Neural cell (in vitro differentiated cells): ENCODE data around the gene IDE. TPM values are rescaled to one million over a fixed set of nuclear protein-coding genes. Genes with fewer than 3 reads are reported as not detected.
A peak's percentile ranks its signal among the peaks of the same experiment; 100 is the strongest.

ENCODE experiments used
- H2AFZ ChIP-seq: fragments of 200-600, 300-800 bp; sonication (generic), shearing (Covaris generic); 2 replicates; pipeline ENCODE4 v1.6.0; 2014; ENCODE audit warnings: low read depth, mild to moderate bottlenecking, antibody characterized with exemption, low read length, moderate library complexity
- H3F3A ChIP-seq: fragments of 200-600 bp; shearing (Covaris generic); 2 replicates; pipeline ENCODE4 v1.6.1; 2016; ENCODE audit warnings: mild to moderate bottlenecking, moderate library complexity, mixed read lengths, antibody characterized with exemption, low read length; ENCODE audit not compliant: insufficient read depth, poor library complexity, severe bottlenecking
- H3K27ac ChIP-seq: fragments of 200-600, 300-800 bp; sonication (generic), shearing (Covaris generic); 2 replicates; pipeline ENCODE4 v1.5.1; 2014; ENCODE audit warnings: mild to moderate bottlenecking, low read length, moderate library complexity
- H3K27me3 ChIP-seq: fragments of 300-800, 200-600 bp; sonication (generic), shearing (Covaris generic); 2 replicates; pipeline ENCODE4 v1.6.0; 2014; ENCODE audit warnings: mild to moderate bottlenecking, low read depth, low read length, moderate library complexity; ENCODE audit not compliant: insufficient read depth
- H3K36me3 ChIP-seq: fragments of 300-800, 200-600 bp; sonication (generic), shearing (Covaris generic); 2 replicates; pipeline ENCODE4 v1.5.1; 2014; ENCODE audit warnings: mild to moderate bottlenecking, antibody characterized with exemption, low read length, moderate library complexity; ENCODE audit not compliant: insufficient read depth
- H3K4me2 ChIP-seq: fragments of 300-800, 200-600 bp; sonication (generic), shearing (Covaris generic); 2 replicates; pipeline ENCODE4 v1.6.0; 2014; ENCODE audit warnings: mild to moderate bottlenecking, low read length
- H3K4me3 ChIP-seq: fragments of 300-800, 200-600 bp; sonication (generic), shearing (Covaris generic); 2 replicates; pipeline ENCODE4 v1.5.1; 2014; ENCODE audit warnings: mild to moderate bottlenecking, low read length, moderate library complexity
- H3K79me2 ChIP-seq: fragments of 200-600 bp; shearing (Covaris generic); replicated peaks from 2 replicates; pipeline ENCODE4 v1.6.0; 2014; ENCODE audit warnings: mild to moderate bottlenecking, low read length, moderate library complexity; ENCODE audit not compliant: insufficient read depth
- H3K9ac ChIP-seq: fragments of 300-800, 200-600 bp; sonication (generic), shearing (Covaris generic); 2 replicates; pipeline ENCODE4 v1.6.1; 2016; ENCODE audit warnings: mild to moderate bottlenecking, low read length, mixed read lengths
- H3K9me2 ChIP-seq: fragments of 200-600 bp; shearing (Covaris generic); 2 replicates; pipeline ENCODE4 v1.6.1; 2016; ENCODE audit warnings: mild to moderate bottlenecking, low read length, mixed read lengths; ENCODE audit not compliant: insufficient read depth
- H3K9me3 ChIP-seq: fragments of 200-600, 300-800 bp; sonication (generic), shearing (Covaris generic); 2 replicates; pipeline ENCODE4 v1.6.1; 2016; ENCODE audit warnings: mild to moderate bottlenecking, mixed run types, low read length, moderate library complexity, mixed read lengths
- H4K20me1 ChIP-seq: fragments of 200-600 bp; shearing (Covaris generic); 2 replicates; pipeline ENCODE4 v1.6.1; 2016; ENCODE audit warnings: mild to moderate bottlenecking, mixed run types; ENCODE audit not compliant: insufficient read depth
- CTCF ChIP-seq: fragments of 450-650 bp; IDR thresholded peaks from 2 replicates; pipeline ENCODE4 v1.5.1; 2014; ENCODE audit warnings: antibody characterized with exemption, mild to moderate bottlenecking, moderate library complexity; ENCODE audit not compliant: poor library complexity, severe bottlenecking
- EP300 ChIP-seq: fragments of 450-650 bp; conservative IDR thresholded peaks from 2 replicates; pipeline ENCODE4 v1.6.1; 2014; ENCODE audit warnings: antibody characterized with exemption, mild to moderate bottlenecking, moderate library complexity; ENCODE audit not compliant: poor library complexity, severe bottlenecking
- EZH2 ChIP-seq: fragments of 200-600, 300-800 bp; shearing (Covaris generic), sonication (generic); IDR thresholded peaks from 2 replicates; pipeline ENCODE4 v1.6.1; 2014; ENCODE audit warnings: antibody characterized with exemption, low read length, borderline replicate concordance, mild to moderate bottlenecking; ENCODE audit not compliant: insufficient read depth, poor library complexity, severe bottlenecking
- MXI1 ChIP-seq: fragments of 450-650 bp; conservative IDR thresholded peaks from 2 replicates; pipeline ENCODE4 v1.6.1; 2014; ENCODE audit warnings: antibody characterized with exemption, mild to moderate bottlenecking; ENCODE audit not compliant: poor library complexity, severe bottlenecking
- POLR2AphosphoS5 ChIP-seq: IDR thresholded peaks from 2 replicates; pipeline ENCODE4 v1.6.1; 2012
- RAD21 ChIP-seq: fragments of 450-650 bp; conservative IDR thresholded peaks from 2 replicates; pipeline ENCODE4 v1.6.1; 2014; ENCODE audit warnings: antibody characterized with exemption, mild to moderate bottlenecking, moderate library complexity
- REST ChIP-seq: IDR thresholded peaks from 2 replicates; pipeline ENCODE4 v1.6.1; 2012; ENCODE audit warnings: borderline replicate concordance
- SMC3 ChIP-seq: fragments of 450-650 bp; conservative IDR thresholded peaks from 2 replicates; pipeline ENCODE4 v1.6.1; 2014; ENCODE audit warnings: antibody characterized with exemption, mild to moderate bottlenecking, moderate library complexity; ENCODE audit not compliant: poor library complexity
- TAF1 ChIP-seq: IDR thresholded peaks from 2 replicates; pipeline ENCODE4 v1.6.1; 2012; ENCODE audit warnings: low read depth
- polyA plus RNA-seq: library from polyadenylated mRNA; depleted of rRNA; stranded (reverse); fragments of >200 nt; gene quantifications from 2 replicates; pipeline ENCODE4 v1.2.3, GENCODE V29; 2014

Gene IDE
- polyA plus RNA-seq, 1 donor from 2014 or later, result 10.4 TPM

GRCh38 chr10:92574548-92575261 is 812 bp upstream of the IDE start:
- H3K4me2 ChIP-seq, result peak overlapping the region; percentile 88
- TF ChIP-seq CTCF (peak; percentile 24), REST (no peak)
- no peaks in the 10 kb centered on the region for H4K20me1 ChIP-seq
- H3K9me3 ChIP-seq, result no peaks in the 10 kb centered on the region
- H3F3A ChIP-seq, result peaks cover 3% of the 10 kb centered on the region
- peak overlapping the region; percentile 88 for H3K27ac ChIP-seq
- peak overlapping the region; percentile 98 for H3K4me3 ChIP-seq
- peak overlapping the region; percentile 98 for H2AFZ ChIP-seq
- H3K79me2 ChIP-seq, result peaks cover 6% of the 10 kb centered on the region
- H3K27me3 ChIP-seq, result no peaks in the 10 kb centered on the region
- peak overlapping the region; percentile 91 for H3K9ac ChIP-seq
- no peaks in the 10 kb centered on the region for H3K36me3 ChIP-seq
- H3K9me2 ChIP-seq, result no peaks in the 10 kb centered on the region

- Histone ChIP-seq H3K4me3 (peak overlapping the region; percentile 98), H3K9ac (peak overlapping the region; percentile 91), H2AFZ (peak overlapping the region; percentile 98), H3K79me2 (peaks cover 6% of the 10 kb centered on the region), H3K9me2 (no peaks in the 10 kb centered on the region), H3K4me2 (peak overlapping the region; percentile 66), H3K36me3 (no peaks in the 10 kb centered on the region), H3K27ac (peak overlapping the region; percentile 88), H3K9me3 (no peaks in the 10 kb centered on the region), H4K20me1 (no peaks in the 10 kb centered on the region), H3F3A (peaks cover 3% of the 10 kb centered on the region), H3K27me3 (no peaks in the 10 kb centered on the region)
- TF ChIP-seq EP300 (no peak), TAF1 (no peak), MXI1 (no peak), EZH2 (no peak), CTCF (no peak), SMC3 (no peak), POLR2AphosphoS5 (no peak), RAD21 (no peak), REST (no peak)
These were observed 649 bp downstream of the IDE start for GRCh38 chr10:92573091-92573797.
